Measurements from ENCODE around the gene GPR157.

GPR157 gene

DNA sequence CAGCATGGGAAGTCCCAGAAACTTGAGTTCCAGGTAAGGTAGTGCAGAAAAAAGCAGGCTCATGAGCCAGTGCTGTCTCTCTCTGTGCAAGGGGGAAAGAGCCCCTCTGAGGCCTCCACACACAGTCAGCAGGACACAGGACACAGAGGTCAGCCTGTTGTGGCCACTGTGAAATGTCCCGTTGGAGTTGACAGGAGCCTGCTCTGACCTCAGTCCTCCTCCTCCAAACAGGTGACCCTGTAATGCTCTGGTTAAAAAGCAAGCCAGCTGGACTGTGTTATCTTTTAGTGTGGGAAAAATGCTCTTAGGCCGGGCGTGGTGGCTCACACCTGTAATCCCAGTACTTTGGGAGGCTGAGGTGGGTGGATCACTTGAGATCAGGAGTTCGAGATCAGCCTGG, 24.2 kb upstream of the GPR157 start:
- no peak for TF ChIP-seq TAF1 (IDR thresholded peaks at IDR 0.05; ENCODE audit: borderline replicate concordance, insufficient read depth, low read length)
- TF ChIP-seq FOXP2 (optimal IDR thresholded peaks at IDR 0.05; ENCODE audit: borderline replicate concordance, extremely low read depth, extremely low read length, insufficient read depth): no peak
- TF ChIP-seq REST (IDR thresholded peaks at IDR 0.05; ENCODE audit: insufficient read depth in 1 of 2, low read depth in 2 of 2, low read length in 2 of 2): no peak
- no peak for TF ChIP-seq SIN3A (IDR thresholded peaks at IDR 0.05; ENCODE audit: borderline replicate concordance, insufficient read depth, low read length)
- no peak for TF ChIP-seq POLR2AphosphoS5 (IDR thresholded peaks at IDR 0.05; ENCODE audit: low read depth, low read length)

GRCh38 chr1:9152535-9152934, 23.6 kb upstream of the GPR157 start:
- TF ChIP-seq FOXP2 (optimal IDR thresholded peaks at IDR 0.05; ENCODE audit: borderline replicate concordance, extremely low read depth, extremely low read length, insufficient read depth) (no peak), POLR2AphosphoS5 (IDR thresholded peaks at IDR 0.05; ENCODE audit: low read depth, low read length) (no peak), REST (IDR thresholded peaks at IDR 0.05; ENCODE audit: insufficient read depth in 1 of 2, low read depth in 2 of 2, low read length in 2 of 2) (no peak), SIN3A (IDR thresholded peaks at IDR 0.05; ENCODE audit: borderline replicate concordance, insufficient read depth, low read length) (no peak), TAF1 (IDR thresholded peaks at IDR 0.05; ENCODE audit: borderline replicate concordance, insufficient read depth, low read length) (no peak)

GRCh38 chr1:9151328-9151860, 22.5 kb upstream of the GPR157 start:
- TF ChIP-seq REST (IDR thresholded peaks at IDR 0.05; ENCODE audit: insufficient read depth in 1 of 2, low read depth in 2 of 2, low read length in 2 of 2) (no peak), FOXP2 (optimal IDR thresholded peaks at IDR 0.05; ENCODE audit: borderline replicate concordance, extremely low read depth, extremely low read length, insufficient read depth) (no peak), TAF1 (IDR thresholded peaks at IDR 0.05; ENCODE audit: borderline replicate concordance, insufficient read depth, low read length) (no peak), SIN3A (IDR thresholded peaks at IDR 0.05; ENCODE audit: borderline replicate concordance, insufficient read depth, low read length) (no peak), POLR2AphosphoS5 (IDR thresholded peaks at IDR 0.05; ENCODE audit: low read depth, low read length) (no peak)

DNA sequence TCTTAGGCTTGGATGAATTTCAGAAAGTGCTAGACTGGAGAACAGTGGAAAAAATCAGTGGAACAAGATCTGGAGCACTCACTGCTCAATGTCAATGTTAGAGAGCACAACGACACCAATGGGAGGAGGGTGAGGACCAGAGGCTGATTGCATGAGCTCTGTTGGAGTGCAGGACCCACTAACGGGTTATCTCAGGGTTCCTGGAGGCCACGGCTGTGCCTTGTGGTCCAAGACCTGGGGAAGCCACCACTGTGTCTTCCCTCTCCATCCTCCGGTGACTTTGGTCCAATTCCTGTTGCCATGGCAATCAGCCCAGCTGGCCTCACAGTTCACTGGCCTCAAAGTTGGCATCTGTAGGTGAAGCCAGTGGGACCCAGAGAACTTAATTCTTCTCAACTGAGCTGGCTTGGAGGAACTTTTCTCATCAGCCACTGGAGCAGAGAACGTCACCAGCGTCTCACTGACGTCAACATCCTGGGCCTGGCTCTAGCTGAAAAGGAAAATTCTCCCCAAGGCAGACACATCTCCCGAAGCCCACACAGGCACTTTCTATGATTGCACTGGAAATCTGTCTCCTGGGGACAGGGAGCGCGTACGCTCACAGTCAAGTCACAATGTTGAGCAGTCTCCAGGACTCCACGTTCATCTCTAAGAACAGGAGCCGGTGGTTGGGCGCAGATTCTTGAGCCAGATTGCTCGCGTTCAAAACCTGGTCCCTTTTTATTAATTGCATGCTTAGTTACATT, 21.9 kb upstream of the GPR157 start:
- TF ChIP-seq FOXP2 (optimal IDR thresholded peaks at IDR 0.05; ENCODE audit: borderline replicate concordance, extremely low read depth, extremely low read length, insufficient read depth) (no peak), POLR2AphosphoS5 (IDR thresholded peaks at IDR 0.05; ENCODE audit: low read depth, low read length) (no peak), REST (IDR thresholded peaks at IDR 0.05; ENCODE audit: insufficient read depth in 1 of 2, low read depth in 2 of 2, low read length in 2 of 2) (no peak), TAF1 (IDR thresholded peaks at IDR 0.05; ENCODE audit: borderline replicate concordance, insufficient read depth, low read length) (no peak), SIN3A (IDR thresholded peaks at IDR 0.05; ENCODE audit: borderline replicate concordance, insufficient read depth, low read length) (no peak)

Data from PFSK-1 (cell line).